Measurements from ENCODE around the gene OR5AK2.
"Not testable (repeated sequence)": the region's sequence is repeated elsewhere in the genome, so short reads cannot be mapped to it uniquely, and the experiment has no call there.

The OR5AK2 gene

GRCh38 chr11:56988614-56989013 is at the start of gene OR5AK2:
OR5AK2 (plus strand) TSS chr11:56988914; CDS start chr11:56988914, 0 bp downstream.
- DNase-seq, result no peak

- not testable (repeated sequence) for DNase-seq
These were observed 43.2 kb upstream of the OR5AK2 start for GRCh38 chr11:56945526-56945925.

GRCh38 chr11:56948991-56949515 is 39.7 kb upstream of the OR5AK2 start:
- DNase-seq, result no peak

- DNase-seq, result no peak
These were observed 38.2 kb upstream of the OR5AK2 start for GRCh38 chr11:56950510-56950909.

GRCh38 chr11:56953907-56954306 is 34.8 kb upstream of the OR5AK2 start:
- not testable (repeated sequence) for DNase-seq

GRCh38 chr11:56961609-56962008 is 27.1 kb upstream of the OR5AK2 start:
- DNase-seq, result no peak

- no peak for DNase-seq
These were observed 21.0 kb upstream of the OR5AK2 start for GRCh38 chr11:56967726-56968125.

GRCh38 chr11:56968524-56968923 is 20.2 kb upstream of the OR5AK2 start:
- no peak for DNase-seq

- no peak for DNase-seq
These were observed 11.4 kb upstream of the OR5AK2 start for GRCh38 chr11:56977314-56977713.

- no peak for DNase-seq
These were observed 2.0 kb downstream of the OR5AK2 start for GRCh38 chr11:56990702-56991101.

GRCh38 chr11:56994532-56994931 is 5.8 kb downstream of the OR5AK2 start:
- DNase-seq, result no peak

- no peak for DNase-seq
These were observed 13.1 kb downstream of the OR5AK2 start for GRCh38 chr11:57001674-57002401.

GRCh38 chr11:57008373-57008772 is 19.7 kb downstream of the OR5AK2 start:
- no peak for DNase-seq

- DNase-seq, result no peak
These were observed 27.0 kb downstream of the OR5AK2 start for GRCh38 chr11:57015679-57016078.

GRCh38 chr11:57031556-57031955 is 42.8 kb downstream of the OR5AK2 start:
- DNase-seq, result no peak
